ENCODE results near the gene NUAK2.

The NUAK2 gene

GRCh38 chr1:205350691-205351141 is 29.2 kb upstream of the NUAK2 start:
- H3K79me1 ChIP-seq (ENCODE audit: low read depth, low read length): peaks cover 7% of the 10 kb centered on the region
- H3K9me3 ChIP-seq (replicated peaks in 1 of 2; ENCODE audit: control insufficient read depth in 2 of 2, insufficient read depth in 1 of 2, low read depth in 1 of 2, low read length in 2 of 2): no peaks in the 10 kb centered on the region
- H2BK12ac ChIP-seq (ENCODE audit: low read length): peak overlapping the region; percentile 86
- H2BK120ac ChIP-seq (ENCODE audit: low read depth, low read length): no peak overlapping the region
- H3K4me2 ChIP-seq (ENCODE audit: insufficient read depth, low read length, poor library complexity, severe bottlenecking): peak overlapping the region; percentile 23
- no peak overlapping the region for H2BK15ac ChIP-seq (ENCODE audit: low read length)
- peak overlapping the region; percentile 39 for H3K4ac ChIP-seq (ENCODE audit: low read length)
- no peak overlapping the region for H2BK5ac ChIP-seq (ENCODE audit: low read length)
- no peak overlapping the region for H4K8ac ChIP-seq (ENCODE audit: low read depth, low read length)
- H4K91ac ChIP-seq (ENCODE audit: low read depth, low read length, poor library complexity): no peak overlapping the region
- no peak overlapping the region for H3K4me3 ChIP-seq (ENCODE audit: low read length in 2 of 2)
- peak overlapping the region; percentile 26 for H3K14ac ChIP-seq (ENCODE audit: low read length)
- H3K27ac ChIP-seq (replicated peaks; ENCODE audit: low read length): peak overlapping the region; percentile 88
- no peaks in the 10 kb centered on the region for H3K36me3 ChIP-seq (replicated peaks in 1 of 2; ENCODE audit: control insufficient read depth in 2 of 2, insufficient read depth in 2 of 2, low read length in 2 of 2)
- peak overlapping the region; percentile 47 for H2AFZ ChIP-seq (ENCODE audit: low read length)
- H3K18ac ChIP-seq (ENCODE audit: low read length): peak overlapping the region; percentile 87
- peak overlapping the region; percentile 84 for H3K9ac ChIP-seq (ENCODE audit: low read depth, low read length, poor library complexity)
- WGBS, 2 donors (ENCODE audit: extremely low coverage in 2 of 2, insufficient read length in 2 of 2, insufficient replicate concordance in 1 of 2): no CpG with 5 or more reads among the region's 8 CpGs
- H3K23ac ChIP-seq (ENCODE audit: low read depth, low read length, poor library complexity): no peak overlapping the region
- peaks cover 0 to 3% (median 0%) of the 10 kb centered on the region in 3 experiments for H3K27me3 ChIP-seq (ENCODE audit: control insufficient read depth in 3 of 3, insufficient read depth in 3 of 3, low read depth in 1 of 3, low read length in 3 of 3)
- DNase-seq (ENCODE audit: low spot score): no peak
- H2AK5ac ChIP-seq (ENCODE audit: low read depth, low read length): no peak overlapping the region
- peaks cover 27 to 48% of the 10 kb centered on the region in 2 donors for H3K4me1 ChIP-seq (ENCODE audit: control insufficient read depth in 2 of 2, insufficient read depth in 1 of 2, low read depth in 1 of 2, low read length in 2 of 2)

GRCh38 chr1:205350124-205350523 is 28.6 kb upstream of the NUAK2 start:
- Histone ChIP-seq H3K9ac (ENCODE audit: low read depth, low read length, poor library complexity) (no peak overlapping the region), H3K4ac (ENCODE audit: low read length) (no peak overlapping the region), H3K4me2 (ENCODE audit: insufficient read depth, low read length, poor library complexity, severe bottlenecking) (no peak overlapping the region), H3K4me3 (ENCODE audit: low read length in 2 of 2) (no peak overlapping the region), H3K18ac (ENCODE audit: low read length) (peak overlapping the region; percentile 89), H2BK15ac (ENCODE audit: low read length) (no peak overlapping the region), H3K79me1 (ENCODE audit: low read depth, low read length) (peaks cover 7% of the 10 kb centered on the region), H3K36me3 (replicated peaks in 1 of 2; ENCODE audit: control insufficient read depth in 2 of 2, insufficient read depth in 2 of 2, low read length in 2 of 2) (no peaks in the 10 kb centered on the region), H3K27ac (replicated peaks; ENCODE audit: low read length) (peak overlapping the region; percentile 88), H2AK5ac (ENCODE audit: low read depth, low read length) (peak overlapping the region; percentile 61), H2BK120ac (ENCODE audit: low read depth, low read length) (no peak overlapping the region), H2BK5ac (ENCODE audit: low read length) (peak overlapping the region; percentile 43), H2AFZ (ENCODE audit: low read length) (peak overlapping the region; percentile 47), H3K23ac (ENCODE audit: low read depth, low read length, poor library complexity) (no peak overlapping the region), H4K8ac (ENCODE audit: low read depth, low read length) (peak overlapping the region; percentile 24), H3K14ac (ENCODE audit: low read length) (no peak overlapping the region), H4K91ac (ENCODE audit: low read depth, low read length, poor library complexity) (no peak overlapping the region), H3K9me3 (replicated peaks in 1 of 2; ENCODE audit: control insufficient read depth in 2 of 2, insufficient read depth in 1 of 2, low read depth in 1 of 2, low read length in 2 of 2) (no peaks in the 10 kb centered on the region), H2BK12ac (ENCODE audit: low read length) (peak overlapping the region; percentile 25), H3K27me3 (ENCODE audit: control insufficient read depth in 3 of 3, insufficient read depth in 3 of 3, low read depth in 1 of 3, low read length in 3 of 3) (peaks cover 0 to 3% (median 0%) of the 10 kb centered on the region in 3 experiments), H3K4me1 (ENCODE audit: control insufficient read depth in 2 of 2, insufficient read depth in 1 of 2, low read depth in 1 of 2, low read length in 2 of 2) (peaks cover 25 to 47% of the 10 kb centered on the region in 2 donors)
- DNase-seq (ENCODE audit: low spot score): no peak
- WGBS, 2 donors (ENCODE audit: extremely low coverage in 2 of 2, insufficient read length in 2 of 2, insufficient replicate concordance in 1 of 2): no CpG with 5 or more reads among the region's 4 CpGs

DNA sequence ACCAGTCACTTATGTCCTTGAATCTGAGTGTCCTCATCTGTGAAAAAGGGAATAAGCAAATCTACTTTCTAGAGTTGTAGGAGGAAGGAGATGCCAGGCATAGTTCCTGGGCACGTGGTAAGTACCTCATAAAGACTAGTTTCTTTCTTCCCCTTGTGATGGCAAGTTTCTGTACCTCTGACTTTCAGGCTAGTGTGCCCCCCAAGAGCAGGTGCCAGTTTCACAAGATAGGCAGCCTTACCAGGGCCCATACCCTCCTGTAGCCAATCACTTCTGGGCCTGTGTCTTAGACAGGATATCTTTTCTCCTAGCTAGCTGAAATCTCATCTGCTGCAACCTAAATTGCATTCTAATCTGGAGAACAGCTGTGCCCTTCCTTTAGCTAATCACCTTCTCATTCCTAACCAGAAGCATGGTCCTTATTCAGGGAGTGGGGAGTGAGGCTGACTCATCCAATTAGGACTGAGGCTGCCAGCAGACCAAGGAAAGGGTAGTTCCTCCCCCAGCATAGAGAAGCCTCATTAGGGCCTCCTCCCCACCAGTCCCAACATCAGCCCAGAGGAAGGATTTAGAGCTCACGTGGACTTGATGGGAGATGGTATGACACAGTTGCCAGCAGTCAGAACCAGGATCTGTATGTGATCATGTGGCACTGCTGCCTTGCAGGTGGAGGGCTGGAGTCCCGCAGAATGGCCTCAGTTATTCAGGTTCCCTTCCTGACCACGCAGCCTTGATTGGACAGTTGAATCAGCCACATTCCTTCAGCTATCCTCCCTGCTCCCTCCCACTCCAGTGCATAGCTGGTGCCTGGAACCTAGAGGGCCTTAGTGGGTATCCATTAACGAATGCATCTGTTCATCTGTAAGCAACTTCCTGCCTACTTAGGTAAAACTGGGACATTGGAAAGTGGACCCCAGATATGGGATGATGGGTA is 27.3 kb upstream of the NUAK2 start:
- Histone ChIP-seq H2AK5ac (ENCODE audit: low read depth, low read length) (no peak overlapping the region), H3K4me3 (ENCODE audit: low read length in 2 of 2) (no peak overlapping the region), H3K79me1 (ENCODE audit: low read depth, low read length) (peaks cover 5% of the 10 kb centered on the region), H2BK120ac (ENCODE audit: low read depth, low read length) (no peak overlapping the region), H3K4me1 (ENCODE audit: control insufficient read depth in 2 of 2, insufficient read depth in 1 of 2, low read depth in 1 of 2, low read length in 2 of 2) (peaks cover 22 to 46% of the 10 kb centered on the region in 2 donors), H3K23ac (ENCODE audit: low read depth, low read length, poor library complexity) (no peak overlapping the region), H4K91ac (ENCODE audit: low read depth, low read length, poor library complexity) (no peak overlapping the region), H3K4ac (ENCODE audit: low read length) (no peak overlapping the region), H2AFZ (ENCODE audit: low read length) (no peak overlapping the region), H3K36me3 (replicated peaks in 1 of 2; ENCODE audit: control insufficient read depth in 2 of 2, insufficient read depth in 2 of 2, low read length in 2 of 2) (no peaks in the 10 kb centered on the region), H3K4me2 (ENCODE audit: insufficient read depth, low read length, poor library complexity, severe bottlenecking) (no peak overlapping the region), H3K9ac (ENCODE audit: low read depth, low read length, poor library complexity) (no peak overlapping the region), H2BK12ac (ENCODE audit: low read length) (no peak overlapping the region), H3K27me3 (ENCODE audit: control insufficient read depth in 3 of 3, insufficient read depth in 3 of 3, low read depth in 1 of 3, low read length in 3 of 3) (peaks cover 0 to 14% (median 6%) of the 10 kb centered on the region in 3 experiments), H3K18ac (ENCODE audit: low read length) (no peak overlapping the region), H3K14ac (ENCODE audit: low read length) (no peak overlapping the region), H3K27ac (replicated peaks; ENCODE audit: low read length) (peak overlapping the region; percentile 68), H2BK5ac (ENCODE audit: low read length) (no peak overlapping the region), H3K9me3 (replicated peaks in 1 of 2; ENCODE audit: control insufficient read depth in 2 of 2, insufficient read depth in 1 of 2, low read depth in 1 of 2, low read length in 2 of 2) (no peaks in the 10 kb centered on the region), H4K8ac (ENCODE audit: low read depth, low read length) (no peak overlapping the region), H2BK15ac (ENCODE audit: low read length) (no peak overlapping the region)
- WGBS, 2 donors (ENCODE audit: extremely low coverage in 2 of 2, insufficient read length in 2 of 2, insufficient replicate concordance in 1 of 2): no CpG with 5 or more reads among the region's 5 CpGs
- DNase-seq (ENCODE audit: low spot score): no peak

DNA sequence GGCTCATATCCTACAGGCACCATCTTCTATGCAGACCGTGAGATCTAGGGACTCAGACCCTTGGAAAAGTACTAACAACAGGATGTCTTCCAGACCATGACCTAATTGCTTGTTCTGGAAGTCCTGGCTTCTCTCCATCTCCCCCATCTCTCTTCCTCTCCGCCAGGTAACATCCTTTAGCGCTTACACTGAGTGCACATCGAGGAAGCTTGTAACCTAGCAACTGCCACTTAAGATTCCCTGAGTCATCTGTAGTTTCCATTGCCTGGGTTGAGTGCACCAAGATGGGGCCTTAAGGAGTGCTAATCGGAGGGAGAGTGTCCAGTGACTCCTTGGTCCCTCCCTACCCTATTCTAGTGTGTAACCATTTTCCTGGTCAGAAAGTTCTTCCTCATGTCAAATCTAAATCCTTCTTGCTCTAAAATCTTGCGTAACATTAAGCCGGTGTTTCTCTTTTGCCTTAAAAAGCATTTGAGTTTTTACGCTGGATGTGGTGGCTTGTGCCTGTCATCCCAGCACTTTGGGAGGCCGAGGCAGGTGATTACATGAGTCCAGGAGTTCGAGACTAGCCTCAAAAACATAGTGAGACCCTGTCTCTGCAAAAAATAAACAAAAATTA is 25.5 kb upstream of the NUAK2 start:
- H3K14ac ChIP-seq (ENCODE audit: low read length): no peak overlapping the region
- WGBS, 2 donors (ENCODE audit: extremely low coverage in 2 of 2, insufficient read length in 2 of 2, insufficient replicate concordance in 1 of 2): no CpG with 5 or more reads among the region's 10 CpGs
- no peak overlapping the region for H2BK15ac ChIP-seq (ENCODE audit: low read length)
- H3K4ac ChIP-seq (ENCODE audit: low read length): no peak overlapping the region
- H3K4me2 ChIP-seq (ENCODE audit: insufficient read depth, low read length, poor library complexity, severe bottlenecking): no peak overlapping the region
- no peak overlapping the region for H4K91ac ChIP-seq (ENCODE audit: low read depth, low read length, poor library complexity)
- peaks cover 0 to 32% (median 15%) of the 10 kb centered on the region in 3 experiments for H3K27me3 ChIP-seq (ENCODE audit: control insufficient read depth in 3 of 3, insufficient read depth in 3 of 3, low read depth in 1 of 3, low read length in 3 of 3)
- H3K27ac ChIP-seq (replicated peaks; ENCODE audit: low read length): no peak overlapping the region
- no peak overlapping the region for H2AFZ ChIP-seq (ENCODE audit: low read length)
- H3K18ac ChIP-seq (ENCODE audit: low read length): no peak overlapping the region
- H4K8ac ChIP-seq (ENCODE audit: low read depth, low read length): no peak overlapping the region
- H3K36me3 ChIP-seq (replicated peaks in 1 of 2; ENCODE audit: control insufficient read depth in 2 of 2, insufficient read depth in 2 of 2, low read length in 2 of 2): no peaks in the 10 kb centered on the region
- H3K4me1 ChIP-seq (ENCODE audit: control insufficient read depth in 2 of 2, insufficient read depth in 1 of 2, low read depth in 1 of 2, low read length in 2 of 2): peaks cover 17 to 40% of the 10 kb centered on the region in 2 donors
- H3K9me3 ChIP-seq (replicated peaks in 1 of 2; ENCODE audit: control insufficient read depth in 2 of 2, insufficient read depth in 1 of 2, low read depth in 1 of 2, low read length in 2 of 2): peaks cover 0 to 2% of the 10 kb centered on the region in 2 donors
- H3K79me1 ChIP-seq (ENCODE audit: low read depth, low read length): peaks cover 2% of the 10 kb centered on the region
- no peak overlapping the region for H3K23ac ChIP-seq (ENCODE audit: low read depth, low read length, poor library complexity)
- no peak overlapping the region for H3K4me3 ChIP-seq (ENCODE audit: low read length in 2 of 2)
- no peak overlapping the region for H2BK120ac ChIP-seq (ENCODE audit: low read depth, low read length)
- H2BK5ac ChIP-seq (ENCODE audit: low read length): no peak overlapping the region
- DNase-seq (ENCODE audit: low spot score): no peak
- no peak overlapping the region for H2AK5ac ChIP-seq (ENCODE audit: low read depth, low read length)
- H3K9ac ChIP-seq (ENCODE audit: low read depth, low read length, poor library complexity): no peak overlapping the region
- no peak overlapping the region for H2BK12ac ChIP-seq (ENCODE audit: low read length)

All from neuronal stem cell (in vitro differentiated cells).